ENCODE data around the gene OVCH1. TPM values are rescaled to one million over a fixed set of nuclear protein-coding genes. Genes with fewer than 3 reads are reported as not detected.

Gene OVCH1, protein sequence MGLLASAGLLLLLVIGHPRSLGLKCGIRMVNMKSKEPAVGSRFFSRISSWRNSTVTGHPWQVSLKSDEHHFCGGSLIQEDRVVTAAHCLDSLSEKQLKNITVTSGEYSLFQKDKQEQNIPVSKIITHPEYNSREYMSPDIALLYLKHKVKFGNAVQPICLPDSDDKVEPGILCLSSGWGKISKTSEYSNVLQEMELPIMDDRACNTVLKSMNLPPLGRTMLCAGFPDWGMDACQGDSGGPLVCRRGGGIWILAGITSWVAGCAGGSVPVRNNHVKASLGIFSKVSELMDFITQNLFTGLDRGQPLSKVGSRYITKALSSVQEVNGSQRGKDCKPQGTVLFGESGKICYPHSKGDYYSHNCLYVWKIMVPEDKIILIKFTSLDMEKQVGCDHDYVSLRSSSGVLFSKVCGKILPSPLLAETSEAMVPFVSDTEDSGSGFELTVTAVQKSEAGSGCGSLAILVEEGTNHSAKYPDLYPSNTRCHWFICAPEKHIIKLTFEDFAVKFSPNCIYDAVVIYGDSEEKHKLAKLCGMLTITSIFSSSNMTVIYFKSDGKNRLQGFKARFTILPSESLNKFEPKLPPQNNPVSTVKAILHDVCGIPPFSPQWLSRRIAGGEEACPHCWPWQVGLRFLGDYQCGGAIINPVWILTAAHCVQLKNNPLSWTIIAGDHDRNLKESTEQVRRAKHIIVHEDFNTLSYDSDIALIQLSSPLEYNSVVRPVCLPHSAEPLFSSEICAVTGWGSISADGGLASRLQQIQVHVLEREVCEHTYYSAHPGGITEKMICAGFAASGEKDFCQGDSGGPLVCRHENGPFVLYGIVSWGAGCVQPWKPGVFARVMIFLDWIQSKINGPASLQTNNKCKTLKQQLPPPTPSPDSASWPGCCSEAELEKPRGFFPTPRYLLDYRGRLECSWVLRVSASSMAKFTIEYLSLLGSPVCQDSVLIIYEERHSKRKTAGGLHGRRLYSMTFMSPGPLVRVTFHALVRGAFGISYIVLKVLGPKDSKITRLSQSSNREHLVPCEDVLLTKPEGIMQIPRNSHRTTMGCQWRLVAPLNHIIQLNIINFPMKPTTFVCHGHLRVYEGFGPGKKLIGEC
- not detected for total RNA-seq

GRCh38 chr12:29497588-29497987 is at the start of gene OVCH1:
TSS of gene OVCH1 (minus strand) at chr12:29497686. CDS start at chr12:29497686, 0 bp downstream.
- ATAC-seq, result no peak
- Mint-ChIP-seq H3K4me1 (no peaks in the 10 kb centered on the region), H3K36me3 (ENCODE audit: low read depth) (no peaks in the 10 kb centered on the region), H3K4me3 (no peak within 1 kb of the TSS), H3K27me3 (peaks cover 11% of the 10 kb centered on the region), H3K27ac (no peak within 1 kb of the TSS), H3K9me3 (ENCODE audit: low read depth) (no peaks in the 10 kb centered on the region)
- ChIA-PET CTCF (interaction anchor here (0.5 kb wide), 1 partner anchor 14 kb away, joined by 3 read pairs; no protein-coding TSS in a partner anchor), POLR2A (no interaction called here)
- no peak for DNase-seq
- intact Hi-C loops (cut with DNase I, micrococcal nuclease), result no loop called here

DNA sequence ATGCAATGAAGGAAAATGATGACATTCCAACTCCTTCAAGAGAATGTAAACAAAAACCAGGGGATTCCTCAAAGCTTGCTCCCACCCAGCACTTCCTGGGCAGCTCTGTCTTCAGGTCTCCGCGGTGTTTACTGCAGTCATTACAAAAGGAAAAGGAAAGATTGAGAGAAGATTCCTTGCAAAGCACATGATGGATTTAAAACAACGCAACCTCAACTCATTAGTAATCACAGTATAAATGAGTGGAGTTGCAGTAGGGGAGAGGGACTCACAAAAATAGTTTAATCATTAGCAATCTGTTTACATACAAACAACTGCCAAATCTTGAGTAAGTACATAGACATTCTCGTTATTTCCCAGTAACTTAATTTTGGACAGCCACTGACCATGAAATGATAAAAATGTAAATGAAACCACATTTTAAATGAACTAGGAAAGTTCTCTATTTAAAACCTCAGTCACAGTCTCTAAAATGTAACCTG is 49.7 kb upstream of the OVCH1 start:
- DNase-seq (no peak), ATAC-seq (no peak)
- peaks cover 7% of the 10 kb centered on the region for H3K27me3 Mint-ChIP-seq
- no peaks in the 10 kb centered on the region for H3K36me3 Mint-ChIP-seq (ENCODE audit: low read depth)
- no peaks in the 10 kb centered on the region for H3K9me3 Mint-ChIP-seq (ENCODE audit: low read depth)
- intact Hi-C loops (cut with DNase I, micrococcal nuclease), result no loop called here
- H3K27ac Mint-ChIP-seq, result no peak overlapping the region
- no peak overlapping the region for H3K4me3 Mint-ChIP-seq
- POLR2A ChIA-PET, result no interaction called here
- no peaks in the 10 kb centered on the region for H3K4me1 Mint-ChIP-seq
- CTCF ChIA-PET, result no interaction called here

DNA sequence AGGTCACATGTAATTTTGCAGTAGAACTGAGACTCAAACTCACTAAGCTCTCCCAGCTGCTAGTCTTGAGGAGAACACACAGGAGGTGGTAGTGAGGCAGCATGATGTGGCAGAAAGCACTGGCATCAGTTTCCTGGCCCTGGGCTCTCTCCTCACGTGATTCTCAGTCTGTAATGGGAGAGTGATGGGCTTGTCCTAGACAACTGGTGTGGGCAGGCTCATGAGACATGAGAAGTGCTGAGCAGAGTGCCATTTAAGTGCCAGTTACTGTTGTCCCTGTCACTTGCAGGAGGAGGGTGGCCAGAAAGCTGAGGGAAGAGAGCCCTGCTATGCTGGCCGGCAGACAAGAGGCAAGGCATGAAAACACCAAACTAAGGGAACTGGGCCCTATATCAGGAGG is 48.5 kb upstream of the OVCH1 start:
- DNase-seq (no peak), ATAC-seq (no peak)
- peaks cover 7% of the 10 kb centered on the region for H3K27me3 Mint-ChIP-seq
- no peak overlapping the region for H3K4me3 Mint-ChIP-seq
- intact Hi-C loops (cut with DNase I, micrococcal nuclease), result no loop called here
- H3K9me3 Mint-ChIP-seq (ENCODE audit: low read depth), result no peaks in the 10 kb centered on the region
- H3K27ac Mint-ChIP-seq, result no peak overlapping the region
- CTCF ChIA-PET, result no interaction called here
- POLR2A ChIA-PET, result no interaction called here
- H3K4me1 Mint-ChIP-seq, result no peaks in the 10 kb centered on the region
- H3K36me3 Mint-ChIP-seq (ENCODE audit: low read depth), result no peaks in the 10 kb centered on the region

GRCh38 chr12:29545102-29545467 is 47.6 kb upstream of the OVCH1 start:
- no peak overlapping the region for H3K27ac Mint-ChIP-seq
- H3K4me3 Mint-ChIP-seq, result no peak overlapping the region
- ATAC-seq (no peak), DNase-seq (no peak)
- peaks cover 6% of the 10 kb centered on the region for H3K27me3 Mint-ChIP-seq
- ChIA-PET POLR2A (no interaction called here), CTCF (no interaction called here)
- H3K9me3 Mint-ChIP-seq (ENCODE audit: low read depth), result no peaks in the 10 kb centered on the region
- intact Hi-C loops (cut with DNase I, micrococcal nuclease), result no loop called here
- no peaks in the 10 kb centered on the region for H3K36me3 Mint-ChIP-seq (ENCODE audit: low read depth)
- no peaks in the 10 kb centered on the region for H3K4me1 Mint-ChIP-seq

DNA sequence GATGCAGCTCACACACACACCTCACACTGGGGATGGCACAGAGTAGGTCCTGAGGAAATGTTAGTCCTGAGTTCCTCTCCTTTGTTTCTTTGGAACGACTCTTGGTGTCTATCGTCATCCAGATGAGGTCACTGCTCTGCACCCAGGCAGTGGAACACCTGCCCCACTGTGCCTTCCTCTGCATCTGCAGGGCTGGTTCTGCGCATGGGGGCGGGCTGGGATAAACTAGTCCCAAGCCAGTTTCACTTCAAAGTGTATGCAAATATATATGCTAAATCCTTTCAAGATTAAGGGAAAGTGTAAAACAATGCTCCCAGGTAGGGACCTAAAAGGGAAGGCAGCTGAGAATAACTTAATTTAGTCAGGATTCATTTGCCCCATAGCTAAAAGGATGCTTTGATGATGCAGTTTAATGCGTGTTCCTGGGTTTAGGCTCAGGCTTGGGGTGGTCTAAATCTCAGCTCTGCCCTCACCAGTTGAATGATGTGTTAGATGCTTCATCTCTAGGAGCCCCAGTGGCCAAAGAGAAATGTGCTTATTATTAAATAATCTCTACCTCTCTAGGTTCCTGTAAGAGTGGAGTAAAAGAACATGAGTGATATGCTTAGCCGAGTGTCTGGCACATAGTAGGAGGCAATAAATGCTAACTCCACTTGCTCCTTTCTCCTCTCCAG is 47.1 kb upstream of the OVCH1 start:
- ATAC-seq (no peak), DNase-seq (no peak)
- Mint-ChIP-seq H3K4me3 (no peak overlapping the region), H3K27ac (no peak overlapping the region), H3K4me1 (no peaks in the 10 kb centered on the region), H3K36me3 (ENCODE audit: low read depth) (no peaks in the 10 kb centered on the region), H3K27me3 (peaks cover 9% of the 10 kb centered on the region), H3K9me3 (ENCODE audit: low read depth) (no peaks in the 10 kb centered on the region)
- intact Hi-C loops (cut with DNase I, micrococcal nuclease), result no loop called here
- ChIA-PET CTCF (no interaction called here), POLR2A (no interaction called here)

DNA sequence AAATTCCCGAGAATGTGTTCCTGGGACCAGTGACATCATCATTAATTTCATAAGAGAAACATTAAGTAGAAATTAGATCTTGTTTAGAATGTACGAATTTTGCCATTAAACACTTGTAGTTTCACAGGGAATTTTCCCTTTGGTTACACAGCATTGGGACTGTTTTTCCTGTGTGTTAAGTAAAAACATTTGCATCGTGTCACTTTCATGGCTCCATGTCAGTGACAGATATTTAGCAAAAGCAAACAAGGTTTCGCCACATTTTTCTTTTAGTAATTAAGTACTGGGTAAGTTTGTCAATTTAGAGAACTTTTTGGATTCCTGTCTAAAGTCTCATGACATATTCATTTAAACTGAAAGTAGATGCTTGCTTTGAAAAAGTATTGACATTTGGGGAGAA is 45.5 kb upstream of the OVCH1 start:
- CTCF ChIA-PET, result interaction anchor here (1.0 to 1.3 kb wide), 2 partner anchors 11 to 18 kb away, joined by 3 read pairs; no protein-coding TSS in a partner anchor
- H3K36me3 Mint-ChIP-seq (ENCODE audit: low read depth), result no peaks in the 10 kb centered on the region
- intact Hi-C loops (cut with DNase I, micrococcal nuclease), result no loop called here

DNA sequence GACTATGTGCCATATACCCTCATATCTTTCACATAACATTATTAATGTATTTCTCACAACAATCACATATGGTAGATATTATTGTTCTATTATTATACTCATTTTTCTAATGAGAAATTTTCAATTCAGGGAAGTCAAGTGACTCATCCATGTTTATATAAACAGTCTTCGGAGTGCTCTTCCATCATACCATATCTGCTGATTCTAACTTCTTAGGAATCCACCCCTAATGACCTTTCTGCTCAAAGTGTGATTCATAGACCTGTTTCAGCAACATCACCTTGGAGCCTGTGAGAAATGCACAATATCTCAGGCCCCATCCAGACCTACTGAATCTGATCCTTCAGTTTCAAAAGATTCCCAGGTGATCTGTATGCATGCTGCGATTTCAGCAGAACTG is 39.8 kb upstream of the OVCH1 start:
- intact Hi-C loops (cut with DNase I, micrococcal nuclease), result no loop called here
- Mint-ChIP-seq H3K27me3 (peaks cover 11% of the 10 kb centered on the region), H3K4me3 (no peak overlapping the region), H3K4me1 (no peaks in the 10 kb centered on the region), H3K9me3 (ENCODE audit: low read depth) (no peaks in the 10 kb centered on the region), H3K27ac (no peak overlapping the region), H3K36me3 (ENCODE audit: low read depth) (no peaks in the 10 kb centered on the region)
- POLR2A ChIA-PET, result no interaction called here
- ATAC-seq (no peak), DNase-seq (no peak)
- CTCF ChIA-PET, result interaction anchor here (0.5 to 0.7 kb wide), 2 partner anchors 15 to 121 kb away, joined by 3 read pairs; no protein-coding TSS in a partner anchor

More for the DNA sequence above, 45.5 kb upstream of the OVCH1 start:
- POLR2A ChIA-PET, result no interaction called here
- DNase-seq, result no peak
- Mint-ChIP-seq H3K27ac (no peak overlapping the region), H3K9me3 (ENCODE audit: low read depth) (no peaks in the 10 kb centered on the region), H3K4me3 (no peak overlapping the region), H3K4me1 (no peaks in the 10 kb centered on the region), H3K27me3 (peaks cover 7% of the 10 kb centered on the region)
- no peak for ATAC-seq

DNA sequence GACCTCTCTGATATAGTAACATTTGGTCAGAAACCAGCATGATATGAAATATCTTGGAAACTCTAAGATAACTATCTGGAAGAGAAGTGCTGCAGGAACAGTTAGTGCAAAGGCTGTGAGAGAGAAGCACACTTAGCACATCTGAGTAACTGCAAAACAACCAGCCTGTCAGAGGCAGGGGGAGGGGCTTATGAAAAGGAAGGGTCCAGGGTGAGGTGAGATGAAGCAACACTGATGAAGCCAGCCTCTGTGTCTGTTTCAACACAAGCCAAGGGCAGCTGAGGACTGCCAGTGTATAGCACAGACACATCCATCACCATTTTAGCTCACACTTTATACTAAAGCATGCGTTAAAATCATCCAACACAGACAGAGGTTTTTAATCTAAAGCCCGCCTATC is 37.4 kb upstream of the OVCH1 start:
- peaks cover 16% of the 10 kb centered on the region for H3K27me3 Mint-ChIP-seq
- CTCF ChIA-PET, result no interaction called here

GRCh38 chr12:29533815-29534489 is 36.5 kb upstream of the OVCH1 start:
- intact Hi-C loops (cut with DNase I, micrococcal nuclease), result no loop called here
- Mint-ChIP-seq H3K27ac (no peak overlapping the region), H3K27me3 (peaks cover 19% of the 10 kb centered on the region), H3K9me3 (ENCODE audit: low read depth) (no peaks in the 10 kb centered on the region), H3K36me3 (ENCODE audit: low read depth) (no peaks in the 10 kb centered on the region), H3K4me3 (no peak overlapping the region), H3K4me1 (no peaks in the 10 kb centered on the region)
- ChIA-PET POLR2A (no interaction called here), CTCF (interaction anchor here (1.1 kb wide), 1 partner anchor 9 kb away, joined by 3 read pairs; no protein-coding TSS in a partner anchor)
- DNase-seq, result no peak
- ATAC-seq, result no peak

More for the DNA sequence above, 37.4 kb upstream of the OVCH1 start:
- Mint-ChIP-seq H3K36me3 (ENCODE audit: low read depth) (no peaks in the 10 kb centered on the region), H3K27ac (no peak overlapping the region), H3K9me3 (ENCODE audit: low read depth) (no peaks in the 10 kb centered on the region), H3K4me1 (no peaks in the 10 kb centered on the region), H3K4me3 (no peak overlapping the region)
- POLR2A ChIA-PET, result no interaction called here
- ATAC-seq (no peak), DNase-seq (no peak)
- intact Hi-C loops (cut with DNase I, micrococcal nuclease), result no loop called here

GRCh38 chr12:29531471-29531870 is 34.0 kb upstream of the OVCH1 start:
- no peak for ATAC-seq
- intact Hi-C loops (cut with DNase I, micrococcal nuclease), result no loop called here
- peaks cover 20% of the 10 kb centered on the region for H3K27me3 Mint-ChIP-seq
- CTCF ChIA-PET, result interaction anchor here (1.5 to 2.3 kb wide), 2 partner anchors 12 to 22 kb away, joined by 4 to 7 read pairs; no protein-coding TSS in a partner anchor
- H3K4me3 Mint-ChIP-seq, result no peak overlapping the region
- no peaks in the 10 kb centered on the region for H3K9me3 Mint-ChIP-seq (ENCODE audit: low read depth)
- H3K4me1 Mint-ChIP-seq, result no peaks in the 10 kb centered on the region
- DNase-seq, result no peak
- POLR2A ChIA-PET, result no interaction called here
- H3K36me3 Mint-ChIP-seq (ENCODE audit: low read depth), result no peaks in the 10 kb centered on the region
- no peak overlapping the region for H3K27ac Mint-ChIP-seq

GRCh38 chr12:29530436-29530835 is 33.0 kb upstream of the OVCH1 start:
- no peaks in the 10 kb centered on the region for H3K4me1 Mint-ChIP-seq
- no peaks in the 10 kb centered on the region for H3K9me3 Mint-ChIP-seq (ENCODE audit: low read depth)
- H3K36me3 Mint-ChIP-seq (ENCODE audit: low read depth), result no peaks in the 10 kb centered on the region
- intact Hi-C loops (cut with DNase I, micrococcal nuclease), result no loop called here
- H3K27me3 Mint-ChIP-seq, result peaks cover 19% of the 10 kb centered on the region
- ChIA-PET POLR2A (no interaction called here), CTCF (interaction anchor here (2.3 kb wide), 1 partner anchor 11 kb away, joined by 7 read pairs; no protein-coding TSS in a partner anchor)
- H3K4me3 Mint-ChIP-seq, result no peak overlapping the region
- no peak for DNase-seq
- ATAC-seq, result no peak
- no peak overlapping the region for H3K27ac Mint-ChIP-seq

Data from activated CD4-positive, alpha-beta T cell treated with anti-CD3 and anti-CD28 coated beads for 36 hours (primary cell).